ENCODE data around the gene FAM83C.

- TF ChIP-seq CTCF (conservative IDR thresholded peaks at IDR 0.05; ENCODE audit: low read depth, low read length), result no peak
- no peak for TF ChIP-seq EZH2 (IDR thresholded peaks at IDR 0.05; ENCODE audit: low read length, unreplicated experiment)
- TF ChIP-seq EZH2phosphoT487 (IDR thresholded peaks at IDR 0.05; ENCODE audit: borderline replicate concordance, low read length), result no peak
Measured at GRCh38 chr20:35319871-35320197, 27.6 kb upstream of the FAM83C start.
